NB4 (cell line): ENCODE measurements around the gene TAF8.

ENCODE experiments used
- MYC ChIP-seq: IDR thresholded peaks from 2 replicates; pipeline ENCODE4 v1.6.1; 2011; ENCODE audit warnings: low read depth, low read length
- TF ChIP-seq, protein P1 (sequence below): IDR thresholded peaks from one replicate; pipeline ENCODE4 v1.5.1; 2012; ENCODE audit warnings: low read depth, low read length

DNA sequence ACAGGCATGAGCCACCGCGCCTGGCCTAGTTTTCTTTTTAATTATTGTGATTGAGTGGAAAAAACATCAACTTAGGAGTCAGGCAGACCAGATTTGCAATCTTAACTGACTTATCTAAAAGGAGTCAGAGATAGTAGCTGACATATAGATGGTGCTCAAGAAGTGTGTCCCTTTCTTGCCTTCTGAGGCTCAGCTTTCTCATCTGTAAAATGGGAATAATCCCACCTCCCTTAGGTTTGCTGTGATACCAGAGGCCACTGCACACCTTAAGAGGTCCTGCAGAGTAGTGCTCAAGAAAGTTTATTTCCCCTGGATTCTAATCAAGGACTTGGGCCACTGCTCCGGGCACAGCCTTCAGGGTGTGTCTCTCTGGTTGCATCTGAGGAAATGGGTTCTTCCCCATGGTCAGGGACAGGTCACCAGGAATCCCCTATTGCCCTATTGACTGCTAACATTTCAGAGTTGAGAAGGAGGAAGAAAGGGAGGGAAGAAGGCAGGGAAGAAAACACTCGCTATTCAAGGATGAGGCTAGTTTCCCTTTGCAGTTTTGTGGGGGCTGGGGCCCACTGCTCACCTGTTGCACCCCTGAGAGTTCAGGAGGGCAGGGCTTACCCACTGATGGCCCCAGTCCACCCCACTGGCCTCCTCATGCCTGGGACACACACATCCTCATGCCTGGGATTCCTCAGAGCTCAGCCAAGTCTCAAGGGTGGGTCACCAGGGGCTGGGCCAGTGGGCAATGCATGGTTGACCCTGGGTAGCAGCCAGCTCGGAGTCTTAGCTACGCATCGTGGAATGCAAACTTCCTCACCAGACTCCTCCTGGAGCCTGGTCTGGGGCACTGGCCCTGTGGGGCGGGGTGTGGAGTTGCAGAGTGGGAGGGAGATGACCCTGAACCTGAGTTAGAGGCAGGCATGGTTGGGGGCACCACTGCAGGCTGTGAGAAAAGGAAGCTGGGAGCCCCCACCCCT, 70.9 kb downstream of the TAF8 start:
- TF ChIP-seq, protein P1, sequence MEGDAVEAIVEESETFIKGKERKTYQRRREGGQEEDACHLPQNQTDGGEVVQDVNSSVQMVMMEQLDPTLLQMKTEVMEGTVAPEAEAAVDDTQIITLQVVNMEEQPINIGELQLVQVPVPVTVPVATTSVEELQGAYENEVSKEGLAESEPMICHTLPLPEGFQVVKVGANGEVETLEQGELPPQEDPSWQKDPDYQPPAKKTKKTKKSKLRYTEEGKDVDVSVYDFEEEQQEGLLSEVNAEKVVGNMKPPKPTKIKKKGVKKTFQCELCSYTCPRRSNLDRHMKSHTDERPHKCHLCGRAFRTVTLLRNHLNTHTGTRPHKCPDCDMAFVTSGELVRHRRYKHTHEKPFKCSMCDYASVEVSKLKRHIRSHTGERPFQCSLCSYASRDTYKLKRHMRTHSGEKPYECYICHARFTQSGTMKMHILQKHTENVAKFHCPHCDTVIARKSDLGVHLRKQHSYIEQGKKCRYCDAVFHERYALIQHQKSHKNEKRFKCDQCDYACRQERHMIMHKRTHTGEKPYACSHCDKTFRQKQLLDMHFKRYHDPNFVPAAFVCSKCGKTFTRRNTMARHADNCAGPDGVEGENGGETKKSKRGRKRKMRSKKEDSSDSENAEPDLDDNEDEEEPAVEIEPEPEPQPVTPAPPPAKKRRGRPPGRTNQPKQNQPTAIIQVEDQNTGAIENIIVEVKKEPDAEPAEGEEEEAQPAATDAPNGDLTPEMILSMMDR: no peak
- no peak for TF ChIP-seq MYC
